Stimulated activated CD4-positive, alpha-beta T cell treated with anti-CD3 and anti-CD28 coated beads, Interleukin-12 subunit alpha, Interleukin-12 subunit beta, amount 100 ng/mL, for 48 hours (primary cell): ENCODE measurements around the gene FGD2.
A peak's percentile ranks its signal among the peaks of the same experiment; 100 is the strongest.
"Not testable (repeated sequence)": the region's sequence is repeated elsewhere in the genome, so short reads cannot be mapped to it uniquely, and the experiment has no call there.

Experiments used
- DNase-seq, 3 donors: peaks; one replicate each; pipeline ENCODE4 v3.0.0-alpha.2; 2020; ENCODE audit warnings: low read depth in 2 of 3, low spot score in 1 of 3

FGD2 gene

DNA sequence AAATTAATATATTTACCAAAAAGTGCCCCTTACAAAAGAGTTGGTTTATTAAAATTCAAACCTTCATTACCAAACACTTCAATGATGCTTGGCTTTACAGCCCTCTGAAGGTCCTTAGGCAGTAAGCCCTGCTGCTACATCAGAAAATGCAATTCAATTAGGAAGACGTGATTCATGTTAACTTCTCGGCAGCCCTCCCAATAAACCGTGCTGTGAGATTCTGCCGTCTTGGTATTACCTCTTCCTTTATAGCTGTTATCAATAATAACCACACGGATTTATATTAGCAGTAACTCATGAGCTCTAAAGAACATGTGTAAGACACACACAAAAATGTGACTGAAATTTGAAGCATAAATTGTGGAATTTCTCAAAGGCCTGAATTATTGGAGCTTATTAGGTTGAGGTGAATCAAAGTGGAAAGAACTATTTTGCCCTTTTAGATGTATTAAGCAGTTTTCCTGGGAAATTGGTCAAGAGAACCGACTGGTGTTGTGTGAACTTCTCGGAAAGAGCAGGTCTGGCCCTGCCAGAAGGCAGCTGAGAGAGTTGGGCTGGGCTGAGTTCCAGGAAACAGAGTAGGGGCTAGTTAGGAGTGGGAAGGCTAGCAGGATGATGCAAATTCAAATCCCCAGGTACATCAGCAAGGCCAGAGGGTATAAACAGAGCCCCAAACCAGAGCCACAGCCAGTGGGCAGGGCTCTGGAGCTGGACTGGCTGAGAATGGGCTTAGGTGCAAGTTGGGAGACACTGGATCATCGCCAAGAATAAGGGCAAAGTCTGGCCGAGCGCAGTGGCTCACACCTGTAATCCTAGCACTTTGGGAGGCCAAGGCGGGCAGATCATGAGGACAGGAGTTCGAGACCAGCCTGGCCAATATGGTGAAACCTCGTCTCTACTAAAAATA is 33.1 kb downstream of the FGD2 start:
- DNase-seq = no peak

DNA sequence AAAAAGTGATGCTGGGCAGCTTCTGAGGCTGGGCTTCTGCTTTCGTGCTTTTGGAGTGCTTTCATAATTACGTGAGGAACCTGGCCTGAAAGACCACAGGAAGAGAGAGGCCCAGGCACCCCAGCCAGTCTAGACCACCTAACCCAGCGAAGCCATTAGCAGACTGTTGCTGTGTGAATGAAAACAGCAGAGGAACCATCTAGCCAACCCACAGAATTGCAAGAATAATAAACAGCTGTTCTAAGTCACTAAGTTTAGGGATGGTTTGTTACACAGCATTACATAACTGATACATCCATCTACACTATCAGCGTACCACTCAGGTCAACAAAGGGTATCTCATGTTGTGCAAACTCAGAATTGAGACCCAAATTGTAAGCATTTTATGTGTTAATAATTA is 34.5 kb downstream of the FGD2 start:
- no peak for DNase-seq

DNA sequence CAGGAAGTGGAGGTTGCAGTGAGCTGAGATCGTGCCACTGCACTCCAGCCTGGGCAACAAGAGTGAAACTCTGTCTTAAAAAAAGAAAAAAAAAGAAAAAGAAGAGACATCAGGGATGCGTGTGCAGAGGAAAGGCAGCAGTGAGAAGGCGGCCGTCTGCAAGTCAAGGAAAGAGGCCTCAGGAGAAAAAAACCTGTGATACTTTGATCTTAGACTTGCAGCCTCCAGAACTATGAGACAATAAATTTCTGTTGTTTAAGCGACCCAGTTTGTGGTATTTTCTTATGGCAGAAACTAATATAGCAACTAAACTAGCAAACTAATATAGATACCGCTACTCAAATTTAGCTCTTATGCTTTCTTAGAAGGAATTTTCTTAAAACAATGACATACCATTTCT is 36.1 kb downstream of the FGD2 start:
- no peak for DNase-seq

DNA sequence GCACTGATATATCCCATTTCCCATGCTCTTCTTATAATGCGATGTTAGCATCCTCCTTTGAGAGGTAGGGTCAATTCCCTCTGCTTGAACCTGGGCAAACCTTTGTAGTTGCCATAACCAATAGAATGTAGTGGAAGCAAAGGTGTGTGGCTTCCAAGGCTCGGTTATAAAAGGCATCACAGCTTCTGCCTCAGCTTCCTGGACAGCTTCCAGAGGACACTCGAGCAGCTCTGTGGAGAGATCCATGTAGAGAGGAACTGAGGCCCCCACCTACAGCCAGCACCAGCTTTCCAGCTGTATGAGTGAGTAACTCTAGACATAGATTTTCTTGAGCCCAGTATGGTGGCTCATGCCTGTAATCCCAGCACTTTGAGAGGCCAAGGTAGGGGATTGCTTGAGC is 36.7 kb downstream of the FGD2 start:
- no peak for DNase-seq

DNA sequence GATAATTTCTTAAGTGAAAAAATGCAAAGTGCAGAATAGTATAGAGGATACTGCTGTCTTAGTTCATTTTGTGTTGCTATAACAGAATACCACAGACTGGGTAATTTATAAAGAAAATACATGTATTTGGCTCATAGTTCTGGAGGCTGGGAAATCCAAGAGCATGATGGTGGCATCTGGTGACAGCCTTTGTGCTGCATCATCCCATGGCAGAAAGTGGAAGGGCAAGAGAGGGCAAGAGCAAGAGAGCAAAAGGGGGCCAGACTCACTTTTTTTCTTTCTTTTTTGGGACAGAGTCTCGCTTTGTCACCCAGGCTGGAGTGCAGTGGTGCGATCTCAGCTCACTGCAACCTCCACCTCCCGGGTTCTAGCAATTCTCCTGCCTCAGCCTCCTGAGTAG is 37.6 kb downstream of the FGD2 start:
- not testable (repeated sequence) for DNase-seq

DNA sequence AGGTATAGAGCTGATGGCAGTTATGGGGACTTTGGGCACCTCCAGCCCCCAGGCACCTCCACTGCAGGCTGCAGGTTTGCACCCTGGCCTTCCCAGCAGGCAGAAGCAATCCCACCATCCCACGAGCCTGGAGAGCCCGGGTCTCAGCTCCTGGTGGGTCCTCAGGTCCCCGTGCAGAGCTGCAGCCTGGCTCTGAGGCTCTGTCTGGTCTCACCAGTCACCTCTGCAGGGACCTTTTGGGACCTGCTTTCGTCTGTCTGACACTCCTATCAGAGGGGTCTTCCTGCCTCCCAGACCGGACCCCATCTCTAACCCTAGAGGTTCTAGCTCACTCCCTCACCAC is 41.9 kb downstream of the FGD2 start:
- no peak for DNase-seq

DNA sequence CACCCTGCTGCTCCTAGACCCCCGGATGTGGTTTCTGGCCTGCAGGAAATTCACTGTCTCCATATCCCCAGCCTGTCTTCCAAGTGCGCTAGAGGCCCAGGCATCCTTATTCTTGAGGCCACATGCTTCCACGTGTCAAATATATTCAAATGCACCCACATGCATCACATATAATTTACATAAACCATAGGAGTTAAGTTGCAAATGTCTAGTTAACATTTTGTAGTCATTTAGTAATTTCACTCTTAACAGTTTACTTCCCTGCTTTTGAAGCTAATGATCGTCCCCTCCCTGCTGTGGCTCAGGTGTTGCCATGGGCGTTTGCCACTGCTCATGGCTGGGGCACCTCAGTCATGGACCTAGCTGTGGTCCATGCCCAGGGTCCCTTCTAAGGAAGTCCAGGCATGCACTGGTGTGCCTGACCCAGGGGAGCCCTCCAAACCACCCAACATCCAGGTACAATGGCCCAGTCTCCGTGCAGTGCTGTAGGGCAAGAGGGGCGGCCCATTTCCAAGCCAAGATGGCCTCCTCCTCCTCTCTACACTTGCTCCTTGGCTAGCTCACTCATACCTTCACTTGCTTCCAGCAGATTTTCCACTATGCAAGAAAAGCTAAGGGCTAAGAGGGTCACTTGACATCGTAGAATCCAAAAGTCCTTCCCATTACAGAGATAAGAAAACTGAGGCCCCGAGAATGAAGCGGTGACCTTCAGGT is 42.4 kb downstream of the FGD2 start:
- no peak for DNase-seq

DNA sequence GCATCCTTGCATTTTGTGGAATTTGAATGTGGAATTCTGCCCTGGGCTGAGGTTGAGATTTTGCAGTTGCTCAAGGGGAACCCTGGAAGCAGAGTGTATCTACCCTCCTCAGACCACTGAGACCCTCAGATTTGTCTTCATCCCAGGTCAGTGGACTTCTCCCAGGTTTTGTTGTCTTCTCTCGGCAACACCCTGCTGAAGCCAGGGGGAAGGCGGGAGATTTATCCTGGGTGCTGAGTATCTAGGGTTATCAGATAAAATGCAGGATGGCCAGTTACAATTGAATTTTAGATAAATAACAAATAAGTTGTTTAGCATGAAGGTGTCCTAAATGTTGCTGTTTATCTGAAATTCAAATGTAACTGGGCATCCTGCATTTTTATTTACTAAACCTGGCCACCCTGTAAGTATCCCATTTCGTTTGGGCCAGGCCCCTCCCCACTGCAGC is 43.0 kb downstream of the FGD2 start:
- DNase-seq = no peak

DNA sequence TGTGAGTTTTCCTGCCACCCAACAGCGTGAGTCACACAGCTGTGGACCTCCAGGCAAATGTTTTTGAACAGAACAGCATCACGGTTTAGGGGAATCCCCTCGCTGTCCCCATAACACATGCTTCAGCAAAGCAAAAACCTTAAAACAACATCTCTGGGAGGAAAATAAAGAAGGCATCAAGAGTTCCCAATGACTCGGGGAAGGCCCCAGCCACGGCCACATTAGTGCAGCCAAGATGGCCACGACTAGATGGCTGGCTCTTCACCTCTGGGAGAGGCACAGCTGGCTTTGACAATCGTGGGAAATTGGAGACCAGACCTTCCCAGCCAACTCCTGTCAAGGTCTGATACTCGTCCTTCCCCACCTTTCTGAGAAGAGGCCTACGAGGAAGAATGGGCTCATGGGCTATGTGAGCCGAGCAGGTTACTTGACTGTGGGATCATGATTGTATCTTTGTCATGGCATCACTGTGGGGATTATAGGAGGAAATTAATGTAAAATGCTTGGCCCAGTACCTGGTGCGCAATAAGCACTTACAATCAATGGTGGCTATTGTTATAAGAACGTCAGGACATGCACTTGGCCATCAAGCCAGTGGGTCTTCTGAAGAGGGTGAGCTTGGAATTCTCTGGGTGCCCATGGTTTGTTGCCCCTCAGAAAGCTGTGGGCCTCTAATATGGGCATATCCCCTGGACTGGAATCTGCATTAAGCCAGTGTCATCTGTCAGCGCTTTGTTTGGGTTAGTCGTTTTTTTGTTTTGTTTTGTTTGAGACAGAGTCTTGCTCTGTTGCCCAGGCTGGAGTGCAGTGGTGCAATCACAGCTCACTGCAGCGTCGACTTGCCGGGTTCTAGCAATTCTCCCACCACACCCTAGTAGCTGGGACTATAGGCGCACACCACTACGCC is 43.6 kb downstream of the FGD2 start:
- peak; percentile 67 to 73 (median 69) for DNase-seq

DNA sequence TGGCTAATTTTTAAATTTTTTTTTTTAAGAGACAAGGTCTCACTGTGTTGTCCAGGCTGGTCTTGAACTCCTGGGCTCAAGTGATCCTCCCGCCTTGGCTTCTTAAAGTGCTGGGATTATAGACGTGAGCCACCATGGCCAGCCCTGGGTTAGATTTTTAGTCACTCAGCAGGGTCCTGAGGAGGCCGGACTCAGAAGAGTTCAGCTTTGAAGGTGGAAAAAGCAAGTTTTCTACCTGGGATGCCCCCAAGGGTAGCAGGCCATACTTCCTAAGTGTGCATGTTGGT is 44.2 kb downstream of the FGD2 start:
- DNase-seq = no peak

DNA sequence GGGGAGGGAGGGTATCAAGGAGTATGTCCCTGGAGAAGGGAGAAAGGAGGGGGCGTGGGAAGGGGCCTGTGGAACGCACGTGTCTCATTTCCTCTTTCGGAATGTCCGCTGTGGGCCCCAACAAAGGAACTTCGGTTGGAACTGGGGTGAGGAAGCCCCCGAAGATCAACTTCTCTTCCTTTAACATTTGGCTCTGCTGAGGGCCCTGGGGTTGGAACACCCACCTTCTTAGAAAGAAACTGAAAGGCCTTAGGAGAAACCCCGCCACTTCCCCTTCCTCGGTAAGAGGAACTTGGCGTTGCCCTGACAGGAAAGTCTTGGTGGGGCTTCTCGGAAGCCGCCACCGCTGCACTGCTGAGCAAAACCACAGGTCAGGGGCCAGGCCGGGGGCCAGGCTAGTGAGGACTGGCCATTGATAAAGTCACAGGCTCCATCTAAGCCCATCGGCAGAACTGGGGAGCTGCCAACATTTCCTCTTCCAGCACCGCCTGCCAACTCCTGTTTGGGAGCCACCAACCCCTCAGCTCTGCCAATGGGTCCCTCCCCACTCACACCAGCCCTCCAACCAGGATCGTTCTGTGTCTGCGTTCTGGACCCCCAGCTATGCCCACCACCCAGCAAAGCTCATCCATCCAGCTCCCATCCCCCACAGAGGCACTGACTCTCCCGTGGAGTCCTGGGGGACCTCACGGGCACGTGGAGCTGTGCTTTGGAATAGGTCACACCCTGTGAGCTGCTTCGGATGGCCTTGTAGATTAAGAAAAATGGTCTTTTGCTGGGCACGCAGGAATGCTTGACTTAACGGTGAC is 44.8 kb downstream of the FGD2 start:
- DNase-seq = peak; percentile 55 to 58 (median 56)

DNA sequence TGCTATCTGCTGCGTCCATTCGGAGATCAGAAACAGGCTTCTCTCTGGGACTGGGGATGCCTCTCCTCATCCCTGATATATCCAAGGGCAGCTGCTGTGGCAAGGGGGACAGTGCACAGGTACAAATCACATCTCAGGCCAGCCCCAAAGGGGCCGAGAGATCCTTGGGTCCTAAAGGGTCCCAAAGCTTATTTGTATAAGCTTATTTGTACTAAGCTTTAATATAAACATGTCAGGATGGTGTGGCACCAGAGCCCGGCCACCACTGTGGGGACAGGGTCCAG is 45.3 kb downstream of the FGD2 start:
- no peak for DNase-seq

DNA sequence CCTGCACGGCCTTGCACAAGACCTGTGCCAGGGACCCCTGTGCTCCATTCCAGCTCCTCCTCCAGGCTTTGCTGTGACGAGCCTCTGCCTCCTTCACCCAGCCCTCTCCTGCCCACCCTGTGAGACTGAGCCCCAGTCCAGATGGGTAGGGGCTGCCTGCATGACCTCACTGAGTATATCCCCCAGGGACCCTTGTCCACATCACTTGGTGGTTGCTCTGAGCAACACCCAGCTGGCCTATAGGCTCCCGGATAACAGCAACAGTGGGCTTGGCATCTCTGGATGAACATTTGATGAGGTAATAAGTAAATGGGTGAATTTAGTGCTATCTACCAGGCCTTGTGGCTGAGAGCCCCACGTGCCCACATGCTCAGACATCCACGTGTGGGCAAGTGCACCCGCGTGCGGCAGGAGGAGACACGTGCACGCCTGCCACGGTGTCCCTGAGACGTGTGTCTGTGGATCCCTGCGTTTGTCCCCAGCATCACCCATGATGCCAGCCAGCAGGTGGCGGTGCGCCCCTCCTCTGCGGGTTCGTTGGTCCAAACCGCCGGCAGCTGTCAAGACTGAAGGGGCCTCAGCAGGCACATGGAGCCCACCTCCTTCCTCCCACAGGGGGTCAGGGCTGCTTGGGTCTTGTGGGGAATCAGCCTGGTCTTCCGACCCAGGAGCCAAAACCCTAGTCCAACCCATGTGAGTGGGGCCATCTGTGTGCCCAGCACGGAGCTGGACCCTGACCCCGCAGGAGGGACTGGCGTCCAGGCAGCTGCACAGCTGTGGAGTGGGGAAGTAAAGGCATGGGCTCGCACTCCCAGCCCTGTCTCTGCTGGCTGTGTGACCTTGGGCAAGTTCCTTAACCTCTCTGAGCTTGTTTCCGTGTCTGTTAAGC is 45.9 kb downstream of the FGD2 start:
- DNase-seq = peak; percentile 87 to 93 (median 88)

DNA sequence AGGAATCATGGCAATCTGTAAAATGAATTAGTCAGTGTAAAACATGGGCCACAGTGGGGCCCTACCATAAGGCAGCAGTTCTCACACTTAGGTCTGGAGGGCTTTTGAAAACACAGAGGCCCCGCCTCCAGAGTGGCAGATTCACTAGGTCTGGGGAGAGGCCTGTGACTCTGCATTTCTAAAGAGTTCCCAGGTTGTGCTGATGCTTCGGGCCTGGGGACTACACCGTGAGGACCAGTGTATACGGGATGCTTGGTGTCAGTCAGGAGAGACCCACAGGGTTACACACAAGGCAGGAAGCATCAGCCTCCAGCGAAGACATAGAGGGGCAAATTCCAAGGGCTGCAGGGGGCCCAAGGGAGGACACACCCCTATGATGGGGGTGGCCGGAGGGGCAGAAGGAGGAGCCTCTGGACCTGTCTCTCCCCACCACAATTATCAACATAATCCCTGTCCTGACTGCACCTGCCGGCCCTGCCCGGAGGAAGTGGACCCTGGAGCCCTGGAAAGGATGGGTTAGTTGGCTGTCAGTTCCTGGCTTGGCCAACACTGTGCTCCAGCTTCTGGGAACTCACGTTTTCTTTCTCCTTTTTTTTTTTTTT is 46.7 kb downstream of the FGD2 start:
- no peak for DNase-seq

DNA sequence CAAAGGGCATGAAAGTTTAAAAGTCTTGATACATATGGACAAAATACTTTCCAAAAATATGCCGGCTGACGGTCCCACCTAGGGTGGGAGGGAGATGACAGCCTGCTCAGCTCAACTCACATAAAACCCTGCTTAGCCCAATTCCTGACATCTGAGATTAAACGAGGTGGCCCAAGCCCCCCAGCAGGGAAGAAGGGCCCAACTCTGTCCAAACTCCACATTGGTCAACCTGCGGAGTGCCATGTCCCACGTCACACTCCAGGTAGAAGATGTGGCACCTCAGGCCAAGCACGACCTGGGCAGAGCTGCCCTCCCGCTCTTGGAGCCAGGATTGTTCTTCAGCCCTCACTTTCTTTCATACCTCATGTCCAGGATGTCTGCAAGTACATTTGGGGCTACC is 48.2 kb downstream of the FGD2 start:
- DNase-seq = no peak

DNA sequence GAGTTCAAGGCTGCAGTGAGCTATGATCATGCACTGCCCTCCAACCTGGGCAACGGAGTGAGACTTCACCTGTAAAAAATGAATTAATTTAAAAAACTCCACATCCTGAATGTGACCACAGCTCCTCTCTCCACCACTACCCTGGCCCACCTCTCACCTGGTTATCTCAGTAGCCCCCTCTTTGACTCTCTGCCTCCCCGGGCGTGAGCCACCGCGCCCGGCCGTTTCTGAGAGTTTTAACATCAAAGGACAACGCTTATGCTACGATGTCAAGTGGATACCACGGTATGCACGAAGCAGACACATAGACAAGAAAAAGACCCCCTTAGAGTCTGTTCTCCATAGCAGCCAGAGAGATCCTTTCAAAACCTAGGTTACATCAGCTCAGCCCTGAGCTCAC is 48.7 kb downstream of the FGD2 start:
- no peak for DNase-seq

DNA sequence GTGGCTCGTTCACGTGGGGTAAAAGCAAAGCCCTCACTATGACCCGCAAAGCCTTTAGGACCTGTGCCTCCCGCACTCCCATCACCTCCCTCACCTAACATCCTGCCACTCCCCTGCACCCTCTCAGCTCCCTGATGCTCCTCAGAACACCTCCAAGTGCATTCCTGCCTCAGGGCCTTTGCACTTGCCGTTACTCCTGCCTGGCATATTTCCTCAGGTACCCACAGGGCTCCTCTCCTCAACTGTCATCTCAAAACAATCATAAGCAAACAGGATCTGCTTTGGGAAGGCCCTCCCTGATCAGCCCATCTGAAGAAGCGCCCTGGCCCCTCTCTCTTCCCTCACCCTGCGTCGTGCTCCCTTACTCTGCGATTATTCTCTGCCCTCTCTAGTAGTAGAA is 49.1 kb downstream of the FGD2 start:
- no peak for DNase-seq

DNA sequence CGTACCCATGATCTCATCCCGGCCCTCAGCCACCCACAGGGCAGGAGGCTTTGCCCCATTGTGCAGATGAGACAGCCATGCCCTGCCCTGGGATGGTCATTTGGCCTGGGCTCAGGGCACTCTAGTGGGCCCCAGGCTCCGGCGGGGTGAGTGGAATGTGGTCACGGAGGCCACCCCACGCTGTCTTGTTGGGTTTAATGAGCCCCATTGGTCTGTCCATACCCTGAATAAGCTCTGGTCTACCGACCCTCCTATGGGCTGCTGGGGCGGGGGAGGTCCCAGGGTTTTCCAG is 50.6 kb downstream of the FGD2 start:
- DNase-seq = no peak

DNA sequence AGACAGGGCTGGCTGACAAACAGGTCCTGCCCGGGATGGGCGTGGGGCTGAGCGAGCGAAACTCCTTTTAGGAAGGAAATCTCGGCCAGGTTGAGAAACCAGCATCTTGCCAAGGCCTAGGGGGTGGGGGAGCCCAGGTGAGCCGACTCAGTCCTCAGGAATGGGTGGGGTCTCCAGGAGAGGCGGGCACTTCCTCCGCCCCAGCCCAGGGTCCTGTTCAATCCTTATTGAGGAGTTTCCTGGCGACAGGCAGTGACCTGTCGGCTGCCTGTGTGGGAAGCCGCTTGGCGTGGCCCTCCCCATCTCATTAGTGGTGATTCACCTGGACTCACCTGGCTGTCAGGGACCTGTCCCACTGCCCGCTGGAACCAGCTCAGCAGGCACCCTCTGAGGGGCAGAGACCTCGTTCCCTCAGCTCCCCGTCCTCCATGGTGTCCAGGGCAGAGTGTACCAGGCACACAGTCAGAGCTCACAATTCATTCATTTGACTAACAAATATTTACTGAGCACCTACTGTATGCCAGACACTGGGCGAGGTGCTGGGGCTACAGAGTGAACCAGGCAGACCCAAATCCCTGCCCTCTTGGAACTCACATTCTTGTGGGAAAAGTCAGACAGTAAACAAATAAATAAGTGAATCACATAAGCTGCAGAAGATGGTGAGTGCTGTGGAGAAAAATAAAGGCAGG is 51.1 kb downstream of the FGD2 start:
- no peak for DNase-seq

DNA sequence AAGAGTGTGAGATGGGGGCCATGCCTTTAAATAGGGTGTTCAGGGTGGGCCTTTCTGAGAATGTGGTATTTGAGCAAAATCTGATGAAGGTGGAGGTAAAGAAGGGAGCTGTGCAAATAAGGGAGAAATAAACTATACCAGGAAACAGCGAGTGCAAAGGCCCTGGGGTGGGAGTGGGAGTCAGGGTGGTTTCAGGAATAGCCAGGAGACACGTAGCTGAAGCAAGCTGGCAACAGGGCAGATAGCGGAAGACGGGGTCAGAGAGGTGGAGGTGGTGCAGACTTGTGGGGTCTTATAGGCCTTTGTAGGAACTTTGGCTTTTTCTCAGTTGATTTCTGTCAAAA is 51.6 kb downstream of the FGD2 start:
- no peak for DNase-seq
